SK-N-SH (cell line): Measurements from ENCODE around the gene PRRC2B.

ENCODE experiments used
- CHD2 ChIP-seq: fragments of 150-350 bp; IDR thresholded peaks from 2 replicates; pipeline ENCODE4 v1.6.1; 2018; ENCODE audit warnings: low read length; ENCODE audit not compliant: partially characterized antibody
- GABPA ChIP-seq: IDR thresholded peaks from 2 replicates; pipeline ENCODE4 v1.4.0; 2012; ENCODE audit warnings: low read depth, mild to moderate bottlenecking
- JUND ChIP-seq: IDR thresholded peaks from 2 replicates; pipeline ENCODE4 v1.4.0; 2012
- POLR2AphosphoS5 ChIP-seq: IDR thresholded peaks from 2 replicates; pipeline ENCODE4 v1.6.1; 2012; ENCODE audit warnings: low read depth, low read length
- SMC3 ChIP-seq: IDR thresholded peaks from 2 replicates; pipeline ENCODE4 v1.6.1; 2012; ENCODE audit warnings: low read depth, low read length, improper control_type of control experiment
- TAF1 ChIP-seq: IDR thresholded peaks from 2 replicates; pipeline ENCODE4 v1.6.1; 2012; ENCODE audit warnings: low read depth, mild to moderate bottlenecking, low read length, moderate library complexity, borderline replicate concordance
- YY1 ChIP-seq: IDR thresholded peaks from 2 replicates; pipeline ENCODE4 v1.4.0; 2012; ENCODE audit warnings: low read depth, mild to moderate bottlenecking
- TF ChIP-seq, protein P1 (sequence below): fragments of 200-600 bp; sonication (generic); IDR thresholded peaks from 2 replicates; pipeline ENCODE4 v1.6.1; 2017; ENCODE audit warnings: antibody characterized with exemption, mild to moderate bottlenecking, moderate library complexity
- TF ChIP-seq, protein P2 (sequence below): IDR thresholded peaks from 2 replicates; pipeline ENCODE4 v1.6.1; 2012; ENCODE audit warnings: mild to moderate bottlenecking, low read depth, low read length, moderate library complexity
- TF ChIP-seq, protein P3 (sequence below): IDR thresholded peaks from 2 replicates; pipeline ENCODE4; 2012
- TF ChIP-seq, protein P4 (sequence below): IDR thresholded peaks from 2 replicates; pipeline ENCODE4 v1.4.0; 2012; ENCODE audit warnings: low read depth

DNA sequence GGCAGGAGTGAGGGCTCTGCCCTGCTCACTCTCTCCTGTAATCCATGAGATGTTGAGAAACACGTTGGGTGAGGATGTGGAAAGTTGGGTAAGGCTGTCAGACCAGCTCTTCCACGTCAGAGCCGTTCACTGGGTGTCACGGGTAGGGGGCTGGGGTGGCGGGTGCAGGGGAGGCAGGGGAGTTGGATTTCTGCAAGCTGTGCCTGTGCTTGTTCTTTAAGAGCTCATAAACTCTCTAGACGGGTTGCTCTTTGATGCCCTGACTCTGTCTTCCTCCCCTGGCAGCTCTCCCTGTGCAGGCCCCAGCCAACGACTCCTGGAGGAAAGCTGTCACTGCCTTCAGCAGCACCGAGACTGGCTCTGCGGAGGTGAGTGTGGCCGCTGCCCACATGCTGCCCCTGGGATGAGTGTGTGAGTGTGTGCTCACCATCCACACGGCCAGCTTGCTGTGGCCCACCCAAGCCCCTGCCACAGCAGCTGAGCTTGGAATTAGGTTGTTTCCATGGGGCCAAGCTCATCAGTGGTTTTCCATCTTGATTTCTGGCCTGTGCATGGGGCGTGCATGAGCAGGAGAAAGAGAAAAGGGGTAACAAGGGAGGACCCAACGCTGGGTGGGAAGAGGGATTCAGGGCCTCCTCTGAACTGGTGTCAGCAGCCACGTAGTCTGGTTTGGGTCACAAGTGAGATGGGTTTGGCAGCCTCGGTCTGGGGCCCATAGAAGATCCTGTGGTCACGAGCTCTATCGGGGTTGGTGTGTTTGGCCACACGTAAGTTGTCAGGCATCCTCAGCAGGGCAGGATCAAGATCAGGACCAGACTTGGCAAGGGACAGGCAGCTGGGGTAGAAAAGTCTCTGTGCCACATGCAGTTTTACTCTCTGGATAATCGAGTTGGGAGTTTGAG is 87.8 kb downstream of the PRRC2B start:
- no peak for TF ChIP-seq CHD2
- TF ChIP-seq, protein P1, sequence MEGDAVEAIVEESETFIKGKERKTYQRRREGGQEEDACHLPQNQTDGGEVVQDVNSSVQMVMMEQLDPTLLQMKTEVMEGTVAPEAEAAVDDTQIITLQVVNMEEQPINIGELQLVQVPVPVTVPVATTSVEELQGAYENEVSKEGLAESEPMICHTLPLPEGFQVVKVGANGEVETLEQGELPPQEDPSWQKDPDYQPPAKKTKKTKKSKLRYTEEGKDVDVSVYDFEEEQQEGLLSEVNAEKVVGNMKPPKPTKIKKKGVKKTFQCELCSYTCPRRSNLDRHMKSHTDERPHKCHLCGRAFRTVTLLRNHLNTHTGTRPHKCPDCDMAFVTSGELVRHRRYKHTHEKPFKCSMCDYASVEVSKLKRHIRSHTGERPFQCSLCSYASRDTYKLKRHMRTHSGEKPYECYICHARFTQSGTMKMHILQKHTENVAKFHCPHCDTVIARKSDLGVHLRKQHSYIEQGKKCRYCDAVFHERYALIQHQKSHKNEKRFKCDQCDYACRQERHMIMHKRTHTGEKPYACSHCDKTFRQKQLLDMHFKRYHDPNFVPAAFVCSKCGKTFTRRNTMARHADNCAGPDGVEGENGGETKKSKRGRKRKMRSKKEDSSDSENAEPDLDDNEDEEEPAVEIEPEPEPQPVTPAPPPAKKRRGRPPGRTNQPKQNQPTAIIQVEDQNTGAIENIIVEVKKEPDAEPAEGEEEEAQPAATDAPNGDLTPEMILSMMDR = no peak
- no peak for TF ChIP-seq YY1
- TF ChIP-seq, protein P2, sequence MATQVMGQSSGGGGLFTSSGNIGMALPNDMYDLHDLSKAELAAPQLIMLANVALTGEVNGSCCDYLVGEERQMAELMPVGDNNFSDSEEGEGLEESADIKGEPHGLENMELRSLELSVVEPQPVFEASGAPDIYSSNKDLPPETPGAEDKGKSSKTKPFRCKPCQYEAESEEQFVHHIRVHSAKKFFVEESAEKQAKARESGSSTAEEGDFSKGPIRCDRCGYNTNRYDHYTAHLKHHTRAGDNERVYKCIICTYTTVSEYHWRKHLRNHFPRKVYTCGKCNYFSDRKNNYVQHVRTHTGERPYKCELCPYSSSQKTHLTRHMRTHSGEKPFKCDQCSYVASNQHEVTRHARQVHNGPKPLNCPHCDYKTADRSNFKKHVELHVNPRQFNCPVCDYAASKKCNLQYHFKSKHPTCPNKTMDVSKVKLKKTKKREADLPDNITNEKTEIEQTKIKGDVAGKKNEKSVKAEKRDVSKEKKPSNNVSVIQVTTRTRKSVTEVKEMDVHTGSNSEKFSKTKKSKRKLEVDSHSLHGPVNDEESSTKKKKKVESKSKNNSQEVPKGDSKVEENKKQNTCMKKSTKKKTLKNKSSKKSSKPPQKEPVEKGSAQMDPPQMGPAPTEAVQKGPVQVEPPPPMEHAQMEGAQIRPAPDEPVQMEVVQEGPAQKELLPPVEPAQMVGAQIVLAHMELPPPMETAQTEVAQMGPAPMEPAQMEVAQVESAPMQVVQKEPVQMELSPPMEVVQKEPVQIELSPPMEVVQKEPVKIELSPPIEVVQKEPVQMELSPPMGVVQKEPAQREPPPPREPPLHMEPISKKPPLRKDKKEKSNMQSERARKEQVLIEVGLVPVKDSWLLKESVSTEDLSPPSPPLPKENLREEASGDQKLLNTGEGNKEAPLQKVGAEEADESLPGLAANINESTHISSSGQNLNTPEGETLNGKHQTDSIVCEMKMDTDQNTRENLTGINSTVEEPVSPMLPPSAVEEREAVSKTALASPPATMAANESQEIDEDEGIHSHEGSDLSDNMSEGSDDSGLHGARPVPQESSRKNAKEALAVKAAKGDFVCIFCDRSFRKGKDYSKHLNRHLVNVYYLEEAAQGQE = no peak
- no peak for TF ChIP-seq JUND
- TF ChIP-seq POLR2AphosphoS5 = no peak
- TF ChIP-seq SMC3 = no peak
- TF ChIP-seq, protein P3, sequence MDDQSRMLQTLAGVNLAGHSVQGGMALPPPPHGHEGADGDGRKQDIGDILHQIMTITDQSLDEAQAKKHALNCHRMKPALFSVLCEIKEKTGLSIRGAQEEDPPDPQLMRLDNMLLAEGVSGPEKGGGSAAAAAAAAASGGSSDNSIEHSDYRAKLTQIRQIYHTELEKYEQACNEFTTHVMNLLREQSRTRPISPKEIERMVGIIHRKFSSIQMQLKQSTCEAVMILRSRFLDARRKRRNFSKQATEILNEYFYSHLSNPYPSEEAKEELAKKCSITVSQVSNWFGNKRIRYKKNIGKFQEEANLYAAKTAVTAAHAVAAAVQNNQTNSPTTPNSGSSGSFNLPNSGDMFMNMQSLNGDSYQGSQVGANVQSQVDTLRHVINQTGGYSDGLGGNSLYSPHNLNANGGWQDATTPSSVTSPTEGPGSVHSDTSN = no peak
- no peak for TF ChIP-seq TAF1
- TF ChIP-seq, protein P4, sequence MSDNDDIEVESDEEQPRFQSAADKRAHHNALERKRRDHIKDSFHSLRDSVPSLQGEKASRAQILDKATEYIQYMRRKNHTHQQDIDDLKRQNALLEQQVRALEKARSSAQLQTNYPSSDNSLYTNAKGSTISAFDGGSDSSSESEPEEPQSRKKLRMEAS = no peak
- no peak for TF ChIP-seq GABPA
